DOHH2 (cell line): ENCODE data around the gene CD93.

ENCODE experiments used
- EZH2phosphoT487 ChIP-seq: fragments of 200-600 bp; sonication (generic); IDR thresholded peaks from 2 replicates; pipeline ENCODE4 v1.6.1; 2017; ENCODE audit warnings: borderline replicate concordance, mild to moderate bottlenecking, antibody characterized with exemption, low read length, moderate library complexity, mixed read lengths
- TF ChIP-seq, protein P1 (sequence below): fragments of 200-600 bp; sonication (generic); IDR thresholded peaks from one replicate; pipeline ENCODE4 v1.5.1; 2014; ENCODE audit warnings: antibody characterized with exemption, mild to moderate bottlenecking, low read depth, low read length; ENCODE audit not compliant: poor library complexity, severe bottlenecking

DNA sequence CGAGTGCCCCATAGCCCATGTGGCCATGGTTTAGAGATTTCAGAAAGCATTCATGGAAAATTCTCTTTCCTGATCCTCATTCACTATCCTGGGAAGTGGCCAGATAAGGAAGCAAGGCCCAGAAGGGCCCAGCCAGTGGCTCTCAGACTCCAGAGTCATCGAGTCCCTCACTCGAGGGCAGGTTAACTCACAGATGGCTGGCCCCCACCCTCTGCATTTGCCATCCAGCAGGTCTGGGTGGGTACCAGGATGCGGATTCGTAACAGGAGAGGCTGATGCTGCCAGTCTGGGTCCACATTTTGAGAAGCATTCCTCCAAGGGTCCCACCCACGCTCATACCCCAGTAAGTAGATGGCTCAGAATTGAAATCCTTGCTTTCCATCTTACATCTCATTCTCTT lies 54.8 kb downstream of the CD93 start:
- TF ChIP-seq, protein P1, sequence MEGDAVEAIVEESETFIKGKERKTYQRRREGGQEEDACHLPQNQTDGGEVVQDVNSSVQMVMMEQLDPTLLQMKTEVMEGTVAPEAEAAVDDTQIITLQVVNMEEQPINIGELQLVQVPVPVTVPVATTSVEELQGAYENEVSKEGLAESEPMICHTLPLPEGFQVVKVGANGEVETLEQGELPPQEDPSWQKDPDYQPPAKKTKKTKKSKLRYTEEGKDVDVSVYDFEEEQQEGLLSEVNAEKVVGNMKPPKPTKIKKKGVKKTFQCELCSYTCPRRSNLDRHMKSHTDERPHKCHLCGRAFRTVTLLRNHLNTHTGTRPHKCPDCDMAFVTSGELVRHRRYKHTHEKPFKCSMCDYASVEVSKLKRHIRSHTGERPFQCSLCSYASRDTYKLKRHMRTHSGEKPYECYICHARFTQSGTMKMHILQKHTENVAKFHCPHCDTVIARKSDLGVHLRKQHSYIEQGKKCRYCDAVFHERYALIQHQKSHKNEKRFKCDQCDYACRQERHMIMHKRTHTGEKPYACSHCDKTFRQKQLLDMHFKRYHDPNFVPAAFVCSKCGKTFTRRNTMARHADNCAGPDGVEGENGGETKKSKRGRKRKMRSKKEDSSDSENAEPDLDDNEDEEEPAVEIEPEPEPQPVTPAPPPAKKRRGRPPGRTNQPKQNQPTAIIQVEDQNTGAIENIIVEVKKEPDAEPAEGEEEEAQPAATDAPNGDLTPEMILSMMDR: no peak
- no peak for TF ChIP-seq EZH2phosphoT487
